ENCODE results near the gene SENP2. TPM values are rescaled to one million over a fixed set of nuclear protein-coding genes. Genes with fewer than 3 reads are reported as not detected.
"Not testable (repeated sequence)": the region's sequence is repeated elsewhere in the genome, so short reads cannot be mapped to it uniquely, and the experiment has no call there.

SENP2 gene
- polyA plus RNA-seq, 1 of the 3 experiments (the other 2 are of a cell fraction) = 7.1 TPM

DNA sequence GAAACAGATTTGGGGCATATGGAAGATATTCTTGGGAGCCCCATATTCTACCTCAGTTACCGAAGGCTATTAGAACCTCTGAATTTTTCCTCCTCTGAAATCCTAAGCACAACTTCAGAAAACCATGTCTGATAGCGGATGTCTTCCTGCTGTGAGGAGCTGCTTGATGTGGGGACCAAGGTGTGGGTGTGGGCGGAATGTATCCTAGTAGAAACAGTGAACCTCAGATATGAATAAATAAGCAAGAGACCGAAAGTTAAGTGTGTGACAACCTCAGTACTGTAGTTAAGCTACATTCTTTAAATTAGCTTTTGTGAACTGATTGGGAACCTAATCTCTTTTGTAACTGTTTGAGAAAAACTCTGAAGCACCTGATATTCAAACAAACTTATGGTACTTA lies 46.9 kb downstream of the SENP2 start:
- Histone ChIP-seq H3K27me3 (ENCODE audit: insufficient read depth) (no peaks in the 10 kb centered on the region), H3F3A (replicated peaks; ENCODE audit: insufficient read depth) (peaks cover 53% of the 10 kb centered on the region), H3K9me3 (no peaks in the 10 kb centered on the region), H3K36me3 (replicated peaks in 1 of 2; ENCODE audit: control insufficient read depth in 1 of 2, insufficient read depth in 2 of 2, low read length in 1 of 2) (peaks cover 10 to 16% of the 10 kb centered on the region in 2 experiments), H4K20me1 (ENCODE audit: insufficient read depth) (no peaks in the 10 kb centered on the region), H3K4me3 (ENCODE audit: low read depth in 2 of 2, low read length in 1 of 2) (no peak overlapping the region), H3K79me2 (ENCODE audit: insufficient read depth) (no peaks in the 10 kb centered on the region), H3K9ac (no peak overlapping the region), H3K4me2 (no peak overlapping the region), H3K27ac (ENCODE audit: low read depth in 2 of 2, low read length in 1 of 2) (no peak overlapping the region), H3K4me1 (ENCODE audit: control insufficient read depth in 1 of 2, insufficient read depth in 2 of 2, low read depth in 1 of 2, low read length in 1 of 2) (peaks cover 0 to 19% of the 10 kb centered on the region in 2 experiments; a peak in 2 of 4 replicates), H2AFZ (ENCODE audit: low read depth) (no peak overlapping the region), H3K9me2 (no peaks in the 10 kb centered on the region)
- no peak for TF ChIP-seq RXRA (IDR thresholded peaks at IDR 0.05; ENCODE audit: borderline replicate concordance, low read depth)
- TF ChIP-seq FOXM1 (IDR thresholded peaks at IDR 0.05; ENCODE audit: low read depth) = no peak
- no peak for TF ChIP-seq TCF12 (IDR thresholded peaks at IDR 0.05)
- TF ChIP-seq FOXJ3 (CRISPR knock-in tag; IDR thresholded peaks at IDR 0.05) = no peak
- no peak for TF ChIP-seq GABPA (IDR thresholded peaks at IDR 0.05; ENCODE audit: low read depth)
- WGBS (ENCODE audit: low lambda C conversion rate) = 97% methylated on average over 4 of the region's 4 CpGs
- POLR2A ChIA-PET = no interaction called here
- CTCF ChIA-PET = interaction anchor here (1.7 kb wide), 1 partner anchor 27 kb away, joined by 5 read pairs; no protein-coding TSS in a partner anchor
- no peak for DNase-seq

DNA sequence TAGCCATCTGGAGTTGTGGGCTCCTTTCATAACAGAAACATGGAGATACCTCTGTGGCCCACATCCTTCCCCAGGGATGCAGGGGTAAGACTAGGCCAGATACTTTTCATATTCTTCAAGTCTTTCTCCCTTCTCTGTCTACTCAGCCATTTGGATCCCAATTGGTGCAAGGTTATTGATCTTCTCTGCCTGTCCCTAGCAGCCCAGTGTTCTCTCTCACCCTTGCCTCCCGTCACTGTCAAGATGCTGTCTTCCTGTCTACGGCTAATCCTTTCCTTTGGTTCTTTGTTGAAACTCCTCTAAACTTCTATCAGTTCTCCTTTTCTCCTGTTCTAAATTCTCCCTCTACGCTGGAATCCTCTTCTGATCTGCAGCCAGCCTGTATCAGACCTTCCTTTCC lies 51.3 kb downstream of the SENP2 start:
- DNase-seq = no peak
- TF ChIP-seq NRF1 (IDR thresholded peaks at IDR 0.05; ENCODE audit: low read depth, low read length) (no peak), POLR2AphosphoS5 (IDR thresholded peaks at IDR 0.05; ENCODE audit: low read depth, low read length) (0 out of 2 replicates have a peak, but pooled peaks have one; percentile 2)
- WGBS (ENCODE audit: low lambda C conversion rate) = 98% methylated on average over 3 of the region's 3 CpGs
- Histone ChIP-seq H3K9me3 (no peaks in the 10 kb centered on the region), H3K79me2 (ENCODE audit: insufficient read depth) (no peaks in the 10 kb centered on the region), H3F3A (replicated peaks; ENCODE audit: insufficient read depth) (peaks cover 32% of the 10 kb centered on the region), H3K4me2 (no peak overlapping the region), H3K9ac (no peak overlapping the region), H3K36me3 (replicated peaks in 1 of 2; ENCODE audit: control insufficient read depth in 1 of 2, insufficient read depth in 2 of 2, low read length in 1 of 2) (peaks cover 0 to 4% of the 10 kb centered on the region in 2 experiments), H2AFZ (ENCODE audit: low read depth) (no peak overlapping the region), H3K4me1 (ENCODE audit: control insufficient read depth in 1 of 2, insufficient read depth in 2 of 2, low read depth in 1 of 2, low read length in 1 of 2) (0 out of 4 replicates have a peak, but pooled peaks cover 0 to 8% of the 10 kb centered on the region in 2 experiments), H3K9me2 (no peaks in the 10 kb centered on the region), H3K27ac (ENCODE audit: low read depth in 2 of 2, low read length in 1 of 2) (no peak overlapping the region), H3K27me3 (ENCODE audit: insufficient read depth) (no peaks in the 10 kb centered on the region), H4K20me1 (ENCODE audit: insufficient read depth) (no peaks in the 10 kb centered on the region), H3K4me3 (ENCODE audit: low read depth in 2 of 2, low read length in 1 of 2) (no peak overlapping the region)
- ChIA-PET POLR2A (no interaction called here), CTCF (interaction anchor here (2.9 kb wide), 1 partner anchor 23 kb away, joined by 12 read pairs; no protein-coding TSS in a partner anchor)

DNA sequence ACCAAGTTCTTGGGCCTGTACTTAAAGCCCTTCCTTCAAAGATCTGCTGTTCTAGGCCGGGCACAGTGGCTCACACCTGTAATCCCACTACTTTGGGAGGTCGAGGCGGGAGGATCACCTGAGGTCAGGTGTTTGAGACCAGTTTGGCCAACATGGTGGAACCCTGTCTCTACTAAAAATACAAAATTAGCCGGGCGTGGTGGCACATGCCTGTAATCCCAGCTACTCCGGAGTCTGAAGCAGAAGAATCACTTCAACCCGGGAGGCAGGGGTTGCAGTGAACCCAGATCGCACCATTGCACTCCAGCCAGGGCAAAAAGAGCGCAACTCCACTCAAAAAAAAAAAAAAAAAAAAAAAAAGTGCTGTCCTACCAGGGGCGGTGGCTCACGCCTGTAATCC lies 52.6 kb downstream of the SENP2 start:
- H3K9ac ChIP-seq; H3K4me1 ChIP-seq (ENCODE audit: control insufficient read depth in 1 of 2, insufficient read depth in 2 of 2, low read depth in 1 of 2, low read length in 1 of 2); H3K27me3 ChIP-seq (ENCODE audit: insufficient read depth); H2AFZ ChIP-seq (ENCODE audit: low read depth); H4K20me1 ChIP-seq (ENCODE audit: insufficient read depth); H3K9me2 ChIP-seq; POLR2A ChIA-PET; H3K4me2 ChIP-seq; H3K79me2 ChIP-seq (ENCODE audit: insufficient read depth); H3K4me3 ChIP-seq (ENCODE audit: low read depth in 2 of 2, low read length in 1 of 2); DNase-seq; H3K9me3 ChIP-seq; H3K27ac ChIP-seq (ENCODE audit: low read depth in 2 of 2, low read length in 1 of 2): not testable (repeated sequence)
- CTCF ChIA-PET = interaction anchor here (2.9 kb wide), 1 partner anchor 22 kb away, joined by 12 read pairs; no protein-coding TSS in a partner anchor
- peaks cover 5 to 17% of the 10 kb centered on the region in 2 experiments for H3K36me3 ChIP-seq (replicated peaks in 1 of 2; ENCODE audit: control insufficient read depth in 1 of 2, insufficient read depth in 2 of 2, low read length in 1 of 2)
- H3F3A ChIP-seq (replicated peaks; ENCODE audit: insufficient read depth) = peaks cover 31% of the 10 kb centered on the region
- WGBS (ENCODE audit: low lambda C conversion rate) = 92% methylated on average over 8 of the region's 11 CpGs

Measured in SK-N-SH (cell line).